GM12801 (cell line): ENCODE results near the gene UVRAG.

Experiments
- TF ChIP-seq, protein P1 (sequence below): IDR thresholded peaks from one replicate; pipeline ENCODE4 v1.5.1; 2011; ENCODE audit warnings: control low read depth; ENCODE audit not compliant: insufficient read length; ENCODE audit errors: extremely low read depth

UVRAG gene

GRCh38 chr11:76157891-76158290, 342.9 kb downstream of the UVRAG start:
- TF ChIP-seq, protein P1, sequence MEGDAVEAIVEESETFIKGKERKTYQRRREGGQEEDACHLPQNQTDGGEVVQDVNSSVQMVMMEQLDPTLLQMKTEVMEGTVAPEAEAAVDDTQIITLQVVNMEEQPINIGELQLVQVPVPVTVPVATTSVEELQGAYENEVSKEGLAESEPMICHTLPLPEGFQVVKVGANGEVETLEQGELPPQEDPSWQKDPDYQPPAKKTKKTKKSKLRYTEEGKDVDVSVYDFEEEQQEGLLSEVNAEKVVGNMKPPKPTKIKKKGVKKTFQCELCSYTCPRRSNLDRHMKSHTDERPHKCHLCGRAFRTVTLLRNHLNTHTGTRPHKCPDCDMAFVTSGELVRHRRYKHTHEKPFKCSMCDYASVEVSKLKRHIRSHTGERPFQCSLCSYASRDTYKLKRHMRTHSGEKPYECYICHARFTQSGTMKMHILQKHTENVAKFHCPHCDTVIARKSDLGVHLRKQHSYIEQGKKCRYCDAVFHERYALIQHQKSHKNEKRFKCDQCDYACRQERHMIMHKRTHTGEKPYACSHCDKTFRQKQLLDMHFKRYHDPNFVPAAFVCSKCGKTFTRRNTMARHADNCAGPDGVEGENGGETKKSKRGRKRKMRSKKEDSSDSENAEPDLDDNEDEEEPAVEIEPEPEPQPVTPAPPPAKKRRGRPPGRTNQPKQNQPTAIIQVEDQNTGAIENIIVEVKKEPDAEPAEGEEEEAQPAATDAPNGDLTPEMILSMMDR, result no peak

- TF ChIP-seq, protein P1, result no peak
Observed at GRCh38 chr11:76158394-76159302, 343.6 kb downstream of the UVRAG start.

DNA sequence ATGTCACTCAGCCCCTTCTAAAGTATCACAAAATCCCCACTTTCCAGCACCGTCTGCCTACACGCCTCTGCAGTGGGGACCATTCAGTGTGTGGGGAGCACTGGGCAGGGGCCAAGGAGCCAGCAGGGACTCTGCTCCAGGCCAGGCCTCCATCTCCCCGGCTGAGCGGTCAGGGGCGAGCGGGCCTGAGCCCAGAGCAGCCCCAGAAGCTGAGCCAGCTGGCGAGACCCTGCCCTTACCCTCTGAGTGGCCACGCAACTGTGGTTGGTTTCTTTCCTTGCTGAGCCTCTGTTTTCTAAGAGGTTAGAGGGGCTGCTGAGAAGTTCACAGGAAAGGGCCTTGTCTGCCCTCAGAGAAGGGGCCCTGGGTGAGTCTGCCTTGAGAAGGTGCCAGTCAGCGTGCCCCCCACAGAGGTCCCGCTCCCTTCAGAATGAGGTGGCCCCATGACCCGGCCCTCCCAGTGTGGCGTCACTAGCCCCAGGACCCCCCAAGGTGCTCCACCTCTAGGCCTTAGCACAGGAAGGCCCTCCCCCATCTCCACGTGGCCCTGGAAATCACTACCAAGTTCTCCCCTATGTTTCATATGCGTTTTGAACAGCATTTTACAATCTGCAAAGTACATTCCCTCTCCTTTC, 344.4 kb downstream of the UVRAG start:
- TF ChIP-seq, protein P1, result no peak

GRCh38 chr11:76159983-76160661, 345.1 kb downstream of the UVRAG start:
- TF ChIP-seq, protein P1, result no peak

GRCh38 chr11:76160856-76161255, 345.8 kb downstream of the UVRAG start:
- TF ChIP-seq, protein P1, result no peak

GRCh38 chr11:76161261-76161961, 346.4 kb downstream of the UVRAG start:
- TF ChIP-seq, protein P1, result no peak
